PC-3 (cell line): Measurements from ENCODE around the gene CDK2AP2. TPM values are rescaled to one million over a fixed set of nuclear protein-coding genes. Genes with fewer than 3 reads are reported as not detected.

Source experiments
- ATAC-seq: fragments of 200-7000 bp; cut with Tn5 transposase; 2 replicates; pipeline ENCODE4 v1.9.1; 2020; ENCODE audit warnings: mild to moderate bottlenecking, moderate library complexity
- BruUV-seq: library from RNA; stranded (reverse); fragments of 400-500 nt; replicated peaks from 2 replicates; lab custom pipeline; 2021; lab: Mats Ljungman, UMichigan
- CTCF ChIA-PET: fragments of 300-600 bp; sonication (Branson Sonifier 250); formaldehyde crosslinking; loops from one replicate; lab custom pipeline; 2022; ENCODE audit warnings: antibody characterized with exemption; lab: Charles Lee
- POLR2A ChIA-PET: fragments of 300-600 bp; sonication (Branson Sonifier 250); formaldehyde crosslinking; loops from one replicate; lab custom pipeline; 2022; ENCODE audit warnings: antibody characterized with exemption; ENCODE audit not compliant: unreplicated experiment; lab: Charles Lee
- DNase-seq: peaks from one replicate; pipeline ENCODE4 v3.0.0-alpha.2; 2015
- H2AFZ ChIP-seq: fragments of 300-600 bp; sonication (generic); 2 replicates; pipeline ENCODE4 v1.6.0; 2016; ENCODE audit warnings: antibody characterized with exemption, low read length
- H3F3A ChIP-seq: fragments of 300-600 bp; sonication (generic); one replicate; pipeline ENCODE4 v1.6.0; 2017; ENCODE audit warnings: antibody characterized with exemption, low read length, control low read depth, mild to moderate bottlenecking; ENCODE audit not compliant: unreplicated experiment
- H3K27ac ChIP-seq: fragments of 300-600 bp; sonication (generic); 2 replicates; pipeline ENCODE4 v1.5.1; 2016; ENCODE audit warnings: mild to moderate bottlenecking, low read length
- H3K27me3 ChIP-seq: fragments of 300-600 bp; sonication (generic); 2 replicates; pipeline ENCODE4 v1.6.1; 2016; ENCODE audit warnings: low read length, mixed read lengths
- H3K36me3 ChIP-seq: fragments of 300-600 bp; sonication (generic); 2 replicates; pipeline ENCODE4 v1.6.1; 2016; ENCODE audit warnings: low read depth, mixed run types, low read length, mixed read lengths
- H3K4me1 ChIP-seq: fragments of 300-600 bp; sonication (generic); 2 replicates; pipeline ENCODE4 v1.5.1; 2016; ENCODE audit warnings: low read length; ENCODE audit not compliant: insufficient read depth
- H3K4me2 ChIP-seq: fragments of 300-600 bp; sonication (generic); 2 replicates; pipeline ENCODE4 v1.6.0; 2016; ENCODE audit warnings: low read length
- H3K4me3 ChIP-seq: fragments of 300-600 bp; sonication (generic); 2 replicates; pipeline ENCODE4 v1.5.1; 2016; ENCODE audit warnings: mild to moderate bottlenecking, low read length, mixed read lengths
- H3K79me2 ChIP-seq: fragments of 300-600 bp; sonication (generic); 2 replicates; pipeline ENCODE4 v1.6.1; 2017; ENCODE audit warnings: low read length, mixed read lengths
- H3K9ac ChIP-seq: fragments of 300-600 bp; sonication (generic); 2 replicates; pipeline ENCODE4 v1.6.0; 2016; ENCODE audit warnings: mild to moderate bottlenecking, low read length
- H3K9me2 ChIP-seq: fragments of 300-600 bp; sonication (generic); replicated peaks from 2 replicates; pipeline ENCODE4 v1.6.1; 2016; ENCODE audit warnings: mixed run types, low read length, mixed read lengths
- H3K9me3 ChIP-seq: fragments of 300-600 bp; sonication (generic); 2 replicates; pipeline ENCODE4 v1.6.1; 2016; ENCODE audit warnings: low read length, mixed read lengths
- H4K20me1 ChIP-seq: fragments of 300-600 bp; sonication (generic); 2 replicates; pipeline ENCODE4 v1.6.1; 2016; ENCODE audit warnings: low read length, mixed read lengths
- CTCF ChIP-seq: fragments of 300-600 bp; sonication (generic); conservative IDR thresholded peaks from 2 replicates; pipeline ENCODE4 v1.5.1; 2017; ENCODE audit warnings: antibody characterized with exemption, low read depth, mild to moderate bottlenecking, low read length
- EZH2 ChIP-seq: fragments of 300-600 bp; sonication (generic); IDR thresholded peaks from one replicate; pipeline ENCODE4 v1.6.1; 2017; ENCODE audit warnings: antibody characterized with exemption, mild to moderate bottlenecking, low read length; ENCODE audit not compliant: unreplicated experiment
- EZH2phosphoT487 ChIP-seq: fragments of 300-600 bp; sonication (generic); IDR thresholded peaks from 2 replicates; pipeline ENCODE4 v1.6.1; 2018; ENCODE audit warnings: mild to moderate bottlenecking, antibody characterized with exemption, low read length, borderline replicate concordance
- intact Hi-C: fragments of 100-400 bp; cut with micrococcal nuclease; formaldehyde crosslinking; loops from 2 replicates; pipeline ENCODE4 v1.9.0; 2023
- total RNA-seq: library from RNA; depleted of rRNA; stranded (reverse); fragments of >200 nt; gene quantifications from 2 replicates; pipeline ENCODE4 v1.2.3, GENCODE V29; 2014

The CDK2AP2 gene
- total RNA-seq, 1 experiment from 2014 or later, result 87.4 TPM

GRCh38 chr11:67496113-67496512, 11.8 kb downstream of the CDK2AP2 start:
- no peak for DNase-seq

GRCh38 chr11:67495234-67496005, 12.5 kb downstream of the CDK2AP2 start:
- Histone ChIP-seq H3K4me2 (no peak overlapping the region), H3K9ac (no peak overlapping the region), H3K4me1 (no peaks in the 10 kb centered on the region), H3K9me2 (no peaks in the 10 kb centered on the region), H4K20me1 (no peaks in the 10 kb centered on the region), H3K27ac (no peak overlapping the region), H2AFZ (no peak overlapping the region), H3K4me3 (no peak overlapping the region), H3K9me3 (no peaks in the 10 kb centered on the region), H3F3A (no peaks in the 10 kb centered on the region), H3K79me2 (no peaks in the 10 kb centered on the region), H3K36me3 (no peaks in the 10 kb centered on the region; the same call in 1 of the 2 replicates), H3K27me3 (no peaks in the 10 kb centered on the region)
- no peak for TF ChIP-seq EZH2phosphoT487
- TF ChIP-seq EZH2, result no peak
- TF ChIP-seq CTCF, result no peak
- ATAC-seq, result no peak
- BruUV-seq, result no TSS peak
- no peak for DNase-seq
- intact Hi-C loops, result no loop called here
- CTCF ChIA-PET, result no interaction called here
- POLR2A ChIA-PET, result interaction anchor here (0.7 kb wide), 1 partner anchor 88 kb away, joined by 3 read pairs; no protein-coding TSS in a partner anchor

More at GRCh38 chr11:67496113-67496512, 11.8 kb downstream of the CDK2AP2 start:
- Histone ChIP-seq H3K36me3 (no peaks in the 10 kb centered on the region; the same call in 1 of the 2 replicates), H2AFZ (no peak overlapping the region), H3F3A (no peaks in the 10 kb centered on the region), H3K4me3 (no peak overlapping the region), H3K9me2 (no peaks in the 10 kb centered on the region), H3K27me3 (no peaks in the 10 kb centered on the region), H3K4me2 (no peak overlapping the region), H3K79me2 (no peaks in the 10 kb centered on the region), H4K20me1 (no peaks in the 10 kb centered on the region; the same call in 1 of the 2 replicates), H3K27ac (no peak overlapping the region), H3K9ac (no peak overlapping the region), H3K4me1 (no peaks in the 10 kb centered on the region), H3K9me3 (no peaks in the 10 kb centered on the region)
- no peak for TF ChIP-seq CTCF
- no peak for TF ChIP-seq EZH2
- TF ChIP-seq EZH2phosphoT487, result no peak
- intact Hi-C loops, result no loop called here
- POLR2A ChIA-PET, result no interaction called here
- BruUV-seq, result no TSS peak
- CTCF ChIA-PET, result no interaction called here
- no peak for ATAC-seq
